Thymus (tissue), 11 donors: ENCODE results near the gene NUFIP2. TPM values are rescaled to one million over a fixed set of nuclear protein-coding genes. Genes with fewer than 3 reads are reported as not detected.

Experiments
- DNase-seq, 9 donors: peaks; one replicate each; pipeline ENCODE4 v3.0.0-alpha.2; 2013; ENCODE audit warnings: low spot score in 9 of 9, low read depth in 6 of 9, missing footprints in 1 of 9
- H3K27ac ChIP-seq, 2 donors: one replicate each; pipeline ENCODE4 v1.5.1; 2013; ENCODE audit warnings: control low read depth in 1 of 2, low read depth in 1 of 2, low read length in 1 of 2, mild to moderate bottlenecking in 1 of 2, moderate library complexity in 1 of 2
- H3K27me3 ChIP-seq, 2 donors: one replicate each; pipeline ENCODE4 v1.5.1; 2013; ENCODE audit warnings: low read length in 1 of 2; ENCODE audit not compliant: control insufficient read depth in 2 of 2, insufficient read depth in 1 of 2
- H3K36me3 ChIP-seq, 2 donors: one replicate each; pipeline ENCODE4 v1.5.1; 2013; ENCODE audit warnings: low read length in 1 of 2, mild to moderate bottlenecking in 1 of 2, moderate library complexity in 1 of 2; ENCODE audit not compliant: control insufficient read depth in 2 of 2, insufficient read depth in 2 of 2
- H3K4me1 ChIP-seq, 2 donors: one replicate each; pipeline ENCODE4 v1.5.1; 2013; ENCODE audit warnings: low read length in 2 of 2; ENCODE audit not compliant: control insufficient read depth in 2 of 2, insufficient read depth in 2 of 2
- H3K4me3 ChIP-seq, 2 donors: one replicate each; pipeline ENCODE4 v1.5.1; 2013; ENCODE audit warnings: low read length in 2 of 2, control low read depth in 1 of 2, mild to moderate bottlenecking in 1 of 2
- H3K9me3 ChIP-seq, 2 donors: one replicate each; pipeline ENCODE4 v1.5.1; 2013; ENCODE audit warnings: low read length in 1 of 2, mild to moderate bottlenecking in 1 of 2; ENCODE audit not compliant: control insufficient read depth in 2 of 2, insufficient read depth in 1 of 2
- WGBS: extraction: QIAGEN DNeasy Blood & Tissue Kit; methylation state at CpG from one replicate; pipeline ENCODE4 v1.1.7; 2013; 5-methylcytosine and 5-hydroxymethylcytosine counted together
- polyA plus RNA-seq: library from polyadenylated mRNA; stranded (reverse); fragments of 200-250 nt; gene quantifications from one replicate; pipeline ENCODE4 v1.2.3, GENCODE V29; 2013
- total RNA-seq: library from RNA; stranded (reverse); fragments of 120-200 nt; gene quantifications from one replicate; pipeline ENCODE4 v1.2.4, GENCODE V29; 2013
- donor health status: healthy.

Gene NUFIP2
- total and polyA plus RNA-seq, 2 donors = 19.8 to 22.0 TPM

- Histone ChIP-seq H3K9me3 (no peaks in the 10 kb centered on the region), H3K27ac (no peak overlapping the region), H3K27me3 (no peaks in the 10 kb centered on the region), H3K4me3 (no peak overlapping the region), H3K4me1 (no peaks in the 10 kb centered on the region), H3K36me3 (no peaks in the 10 kb centered on the region)
- 96% methylated on average over 6 of the region's 6 CpGs for WGBS
- DNase-seq = no peak
Measured at GRCh38 chr17:29326023-29326813, 32.3 kb upstream of the NUFIP2 start.

GRCh38 chr17:29322363-29322762, 28.4 kb upstream of the NUFIP2 start:
- no peaks in the 10 kb centered on the region for H3K9me3 ChIP-seq
- 98% methylated on average over 2 of the region's 2 CpGs for WGBS
- H3K4me3 ChIP-seq = no peak overlapping the region
- H3K36me3 ChIP-seq = no peaks in the 10 kb centered on the region
- no peak overlapping the region for H3K27ac ChIP-seq
- DNase-seq = no peak
- H3K4me1 ChIP-seq = no peaks in the 10 kb centered on the region
- H3K27me3 ChIP-seq = no peaks in the 10 kb centered on the region

- whole genome bisulfite sequencing = 48% methylated on average over 3 of the region's 3 CpGs
- no peaks in the 10 kb centered on the region for H3K27me3 ChIP-seq
Measured at GRCh38 chr17:29303386-29303785, 9.4 kb upstream of the NUFIP2 start.

DNA sequence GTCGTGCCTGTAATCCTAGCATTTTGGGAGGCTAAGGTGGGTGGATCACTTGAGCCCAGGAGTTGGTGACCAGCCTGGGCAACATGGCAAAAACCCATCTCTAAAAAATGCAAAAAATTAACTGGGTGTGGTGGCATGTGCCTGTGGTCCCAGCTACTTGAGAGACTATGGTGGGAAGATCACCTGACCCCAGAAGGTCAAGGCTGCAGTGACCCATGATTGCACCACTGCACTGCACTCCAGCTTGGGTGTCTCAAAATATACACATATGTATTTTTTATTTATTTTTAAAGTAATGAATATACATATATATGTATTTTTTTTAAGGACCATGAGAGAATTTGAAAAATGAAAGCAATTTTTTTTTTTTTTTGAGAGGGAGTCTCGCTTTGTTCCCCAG, 5.1 kb upstream of the NUFIP2 start:
- no peak for DNase-seq
- WGBS = 95% methylated on average over 2 of the region's 2 CpGs

More at GRCh38 chr17:29303386-29303785, 9.4 kb upstream of the NUFIP2 start:
- Histone ChIP-seq H3K36me3 (no peaks in the 10 kb centered on the region), H3K4me1 (peaks cover 0 to 3% of the 10 kb centered on the region in 2 donors), H3K27ac (no peak overlapping the region), H3K4me3 (no peak overlapping the region), H3K9me3 (no peaks in the 10 kb centered on the region)
- DNase-seq = no peak

DNA sequence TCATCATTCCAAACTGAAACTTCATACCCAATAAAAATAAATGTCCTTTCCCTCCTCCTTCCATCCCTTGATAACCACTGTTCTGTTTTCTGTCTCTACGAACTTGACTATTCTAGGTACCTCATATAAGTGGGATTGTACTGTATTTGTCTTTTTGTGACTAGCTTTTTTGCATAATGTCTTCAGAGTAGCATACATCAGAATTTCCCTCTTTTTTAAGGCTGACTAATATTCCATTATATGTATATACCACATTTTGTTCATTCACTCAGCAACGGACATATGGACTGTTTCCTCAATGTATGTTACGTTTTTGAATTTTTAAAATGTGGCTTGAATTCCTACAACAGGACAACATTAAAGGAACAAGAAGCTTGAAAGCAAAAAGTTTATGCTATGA, 1.5 kb upstream of the NUFIP2 start:
- no peaks in the 10 kb centered on the region for H3K27me3 ChIP-seq
- peaks cover 7% of the 10 kb centered on the region in 2 donors for H3K4me1 ChIP-seq
- H3K27ac ChIP-seq = no peak overlapping the region
- WGBS = over 99% methylated on average over 3 of the region's 3 CpGs
- H3K4me3 ChIP-seq = no peak overlapping the region
- DNase-seq = no peak
- H3K36me3 ChIP-seq = peaks cover 0 to 2% of the 10 kb centered on the region in 2 donors
- H3K9me3 ChIP-seq = no peaks in the 10 kb centered on the region

More for the DNA sequence above, 5.1 kb upstream of the NUFIP2 start:
- H3K27ac ChIP-seq = no peak overlapping the region
- no peaks in the 10 kb centered on the region for H3K36me3 ChIP-seq
- H3K4me3 ChIP-seq = no peak overlapping the region
- no peaks in the 10 kb centered on the region for H3K4me1 ChIP-seq
- no peaks in the 10 kb centered on the region for H3K27me3 ChIP-seq
- H3K9me3 ChIP-seq = no peaks in the 10 kb centered on the region

DNA sequence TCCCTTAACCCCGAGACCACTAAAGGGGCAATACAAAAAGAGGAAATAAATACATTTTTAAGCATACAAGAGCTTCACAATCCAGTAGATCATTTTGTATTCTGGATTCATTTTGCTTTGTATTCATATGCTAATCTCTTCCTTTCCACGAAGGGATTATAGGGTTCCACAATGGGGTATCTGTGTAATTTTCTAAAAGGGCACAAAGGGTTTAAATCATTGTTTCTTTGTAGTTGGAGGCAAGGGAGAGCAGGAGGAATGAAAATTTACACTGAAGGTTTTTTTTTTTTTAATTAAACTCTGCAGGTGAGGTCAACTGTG, 592 bp upstream of the NUFIP2 start:
- H3K9me3 ChIP-seq = no peaks in the 10 kb centered on the region
- peaks cover 8 to 10% of the 10 kb centered on the region in 2 donors for H3K4me1 ChIP-seq
- H3K27ac ChIP-seq = peak overlapping the region; percentile 98 to 100
- no peak for DNase-seq
- 1% methylated on average over 2 of the region's 2 CpGs for WGBS
- H3K4me3 ChIP-seq = peak overlapping the region; percentile 72 to 98
- H3K36me3 ChIP-seq = peaks cover 0 to 8% of the 10 kb centered on the region in 2 donors
- no peaks in the 10 kb centered on the region for H3K27me3 ChIP-seq

GRCh38 chr17:29292992-29293889, 707 bp downstream of the NUFIP2 start:
- Histone ChIP-seq H3K4me1 (peaks cover 8 to 10% of the 10 kb centered on the region in 2 donors), H3K36me3 (peaks cover 0 to 19% of the 10 kb centered on the region in 2 donors)
- WGBS = under 1% methylated on average over 54 of the region's 54 CpGs

DNA sequence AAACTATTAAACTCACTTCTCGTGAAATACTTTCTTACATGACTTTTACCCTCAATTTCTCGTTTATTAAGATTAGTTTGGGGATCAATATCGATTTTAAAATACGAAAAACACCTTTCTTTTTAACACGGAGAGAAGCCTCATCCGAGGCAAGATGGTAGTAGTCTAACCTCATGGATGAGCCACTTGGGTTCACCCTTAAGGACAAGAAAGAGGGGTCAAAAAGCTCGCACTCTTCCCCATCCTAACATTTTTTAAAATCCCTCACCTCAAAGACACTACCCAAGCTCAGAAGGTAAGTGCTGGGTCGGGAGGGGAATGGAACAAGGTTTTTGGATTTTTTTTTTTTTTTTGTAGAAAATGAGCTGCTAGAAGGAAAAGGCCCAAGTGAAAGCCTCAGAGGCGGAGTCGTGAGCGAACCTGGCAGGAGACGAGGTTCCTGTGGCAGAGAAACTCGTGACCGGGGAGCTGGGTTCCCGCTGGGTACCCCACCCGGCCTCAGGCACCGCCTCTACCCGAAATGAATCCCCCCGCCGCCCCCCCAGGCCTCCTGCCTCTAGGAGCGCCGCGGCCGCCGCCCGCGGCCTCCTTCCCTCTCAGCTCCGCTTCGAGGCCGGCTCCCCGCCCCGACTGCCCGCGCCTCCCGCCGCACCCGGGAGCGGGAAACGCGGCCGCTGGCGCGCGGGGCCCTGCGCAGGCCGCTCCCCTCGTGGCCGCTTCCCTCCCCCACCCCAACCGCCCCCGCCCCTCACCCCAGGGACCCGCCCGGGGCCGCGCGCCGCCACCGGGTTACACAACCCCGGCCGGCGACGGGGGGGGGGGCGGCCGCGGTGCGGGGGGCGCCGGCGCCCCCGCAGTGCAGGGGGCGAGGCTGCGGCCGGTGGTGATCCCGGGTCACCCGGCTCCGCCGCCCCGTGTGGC, 1.6 kb downstream of the NUFIP2 start:
- H3K27me3 ChIP-seq = no peaks in the 10 kb centered on the region
- peak in 7 of 9 donors; percentile 42 to 79 (median 55) for DNase-seq
- peak overlapping the region; percentile 72 to 98 for H3K4me3 ChIP-seq
- peaks cover 8 to 10% of the 10 kb centered on the region in 2 donors for H3K4me1 ChIP-seq
- 2% methylated on average over 77 of the region's 77 CpGs for WGBS
- peak overlapping the region; percentile 98 to 100 for H3K27ac ChIP-seq
- H3K36me3 ChIP-seq = peaks cover 8 to 27% of the 10 kb centered on the region in 2 donors
- H3K9me3 ChIP-seq = no peaks in the 10 kb centered on the region

More at GRCh38 chr17:29292992-29293889, 707 bp downstream of the NUFIP2 start:
- peak in 7 of 9 donors; percentile 48 to 78 (median 53) for DNase-seq
- peak overlapping the region; percentile 72 to 98 for H3K4me3 ChIP-seq
- no peaks in the 10 kb centered on the region for H3K27me3 ChIP-seq
- H3K27ac ChIP-seq = peak overlapping the region; percentile 98 to 100
- H3K9me3 ChIP-seq = no peaks in the 10 kb centered on the region
